Breast epithelium (tissue), 4 donors: ENCODE measurements around the gene LAMB4. TPM values are rescaled to one million over a fixed set of nuclear protein-coding genes. Genes with fewer than 3 reads are reported as not detected.
A peak's percentile ranks its signal among the peaks of the same experiment; 100 is the strongest.

Source experiments
- DNase-seq, 2 donors: peaks; one replicate each; pipeline ENCODE4 v3.0.0-alpha.2; 2019; ENCODE audit warnings: low spot score in 2 of 2
- H3K27ac ChIP-seq, 2 donors: fragments of 200-600 bp; sonication (generic) in 1 of 2; one replicate each; pipeline ENCODE4 v1.5.1; 2016 to 2019; ENCODE audit warnings: mild to moderate bottlenecking in 1 of 2
- H3K27me3 ChIP-seq, 2 donors: fragments of 200-600 bp; sonication (generic) in 1 of 2; one replicate each; pipeline versions ENCODE4 v1.5.1 to v1.6.0; 2017 to 2019; ENCODE audit warnings: control low read depth in 1 of 2, mild to moderate bottlenecking in 1 of 2
- H3K36me3 ChIP-seq: fragments of 200-600 bp; one replicate; pipeline ENCODE4 v1.5.1; 2019
- H3K4me1 ChIP-seq, 2 donors: fragments of 200-600 bp; sonication (generic); one replicate each; pipeline ENCODE4 v1.5.1; 2016 to 2019; ENCODE audit warnings: control low read depth in 1 of 2
- H3K4me3 ChIP-seq, 3 donors: fragments of 200-600 bp; sonication (generic); 1 replicate in 2 of 3; 2 replicates in 1 of 3; pipeline ENCODE4 v1.5.1; 2016 to 2019; ENCODE audit warnings: mild to moderate bottlenecking in 3 of 3, moderate library complexity in 2 of 3
- H3K9me3 ChIP-seq, 2 donors: fragments of 200-600 bp; sonication (generic) in 1 of 2; one replicate each; pipeline ENCODE4 v1.5.1; 2016 to 2019; ENCODE audit warnings: control low read depth in 1 of 2
- CTCF ChIP-seq, 3 donors: fragments of 450-650 bp; IDR thresholded peaks; one replicate each; pipeline ENCODE4 v1.5.1; 2016 to 2017; ENCODE audit warnings: antibody characterized with exemption in 3 of 3, mild to moderate bottlenecking in 3 of 3, moderate library complexity in 3 of 3
- POLR2A ChIP-seq: fragments of 450-650 bp; IDR thresholded peaks from one replicate; pipeline ENCODE4 v1.6.1; 2016; ENCODE audit warnings: antibody characterized with exemption, mild to moderate bottlenecking, moderate library complexity
- POLR2AphosphoS5 ChIP-seq, 3 donors: sonication (generic); formaldehyde crosslinking; IDR thresholded peaks; one replicate each; pipeline ENCODE4 v1.6.1; 2017; ENCODE audit warnings: antibody characterized with exemption in 3 of 3
- intact Hi-C: fragments of 100-400 bp; cut with DNase I; formaldehyde crosslinking; loops from one replicate; pipeline ENCODE4 v1.15.1; 2023; ENCODE audit warnings: low total_unique reads
- total RNA-seq, 3 donors: library from RNA; depleted of rRNA; stranded (reverse); fragments of >200 nt; gene quantifications; one replicate each; pipeline ENCODE4 v1.1.0, GENCODE V29; 2016

LAMB4 gene
- total RNA-seq, 3 donors from 2014 or later: 0.29 to 0.98 (median 0.48) TPM

- intact Hi-C loops: no loop called here
- Histone ChIP-seq H3K36me3 (no peaks in the 10 kb centered on the region), H3K4me1 (peaks cover 0 to 4% of the 10 kb centered on the region in 2 donors), H3K27ac (peak overlapping the region; percentile 57 to 82), H3K9me3 (no peaks in the 10 kb centered on the region), H3K27me3 (peaks cover 0 to 19% of the 10 kb centered on the region in 2 donors), H3K4me3 (peak overlapping the region; percentile 54 to 82 (median 68))
- no peak for DNase-seq
- TF ChIP-seq CTCF (IDR thresholded peaks at IDR 0.05): no peak
These were observed 129.0 kb downstream of the LAMB4 start for GRCh38 chr7:108000875-108001763.

GRCh38 chr7:107999779-108000560, 130.2 kb downstream of the LAMB4 start:
- Histone ChIP-seq H3K36me3 (no peaks in the 10 kb centered on the region), H3K27ac (peak overlapping the region in 1 of 2 donors; percentile 82), H3K4me3 (peak overlapping the region in 2 of 3 donors; percentile 68 to 82), H3K4me1 (peaks cover 0 to 4% of the 10 kb centered on the region in 2 donors), H3K9me3 (no peaks in the 10 kb centered on the region), H3K27me3 (peaks cover 0 to 19% of the 10 kb centered on the region in 2 donors)
- no peak for DNase-seq
- intact Hi-C loops: no loop called here
- no peak for TF ChIP-seq CTCF (IDR thresholded peaks at IDR 0.05)
- no peak for TF ChIP-seq POLR2A
- no peak for TF ChIP-seq POLR2AphosphoS5 (IDR thresholded peaks at IDR 0.05)

GRCh38 chr7:107998660-107999480, 131.3 kb downstream of the LAMB4 start:
- intact Hi-C loops: no loop called here
- no peak for DNase-seq
- peaks cover 0 to 4% of the 10 kb centered on the region in 2 donors for H3K4me1 ChIP-seq
- TF ChIP-seq POLR2AphosphoS5 (IDR thresholded peaks at IDR 0.05) (no peak), POLR2A (no peak), CTCF (IDR thresholded peaks at IDR 0.05) (no peak)
- H3K27ac ChIP-seq: peak overlapping the region in 1 of 2 donors; percentile 66
- H3K9me3 ChIP-seq: no peaks in the 10 kb centered on the region
- H3K36me3 ChIP-seq: no peaks in the 10 kb centered on the region
- H3K27me3 ChIP-seq: peaks cover 0 to 16% of the 10 kb centered on the region in 2 donors
- peak overlapping the region in 2 of 3 donors; percentile 2 to 82 for H3K4me3 ChIP-seq

GRCh38 chr7:107998150-107998549, 132.0 kb downstream of the LAMB4 start:
- intact Hi-C loops: no loop called here
- H3K4me3 ChIP-seq: no peak overlapping the region
- DNase-seq: no peak
- H3K36me3 ChIP-seq: no peaks in the 10 kb centered on the region
- peak overlapping the region in 1 of 2 donors; percentile 15 for H3K27ac ChIP-seq
- no peaks in the 10 kb centered on the region for H3K9me3 ChIP-seq
- peaks cover 0 to 11% of the 10 kb centered on the region in 2 donors for H3K27me3 ChIP-seq
- peaks cover 0 to 4% of the 10 kb centered on the region in 2 donors for H3K4me1 ChIP-seq
- TF ChIP-seq POLR2A (no peak), POLR2AphosphoS5 (IDR thresholded peaks at IDR 0.05) (no peak), CTCF (IDR thresholded peaks at IDR 0.05) (no peak)
